ENCODE data around the gene HCN4. TPM values are rescaled to one million over a fixed set of nuclear protein-coding genes. Genes with fewer than 3 reads are reported as not detected.

The HCN4 gene
- total RNA-seq, 1 donor from 2014 or later, result 0.17 TPM

GRCh38 chr15:73394782-73395181 lies 26.0 kb upstream of the HCN4 start:
- no peak for TF ChIP-seq CTCF (conservative IDR thresholded peaks at IDR 0.05; ENCODE audit: low read depth, low read length)
- no peak for DNase-seq (ENCODE audit: low read depth)
- no peak overlapping the region for H3K4me3 ChIP-seq (ENCODE audit: low read depth, low read length)

- H3K4me3 ChIP-seq (ENCODE audit: low read depth, low read length), result no peak overlapping the region
- DNase-seq (ENCODE audit: low read depth), result no peak
- TF ChIP-seq CTCF (conservative IDR thresholded peaks at IDR 0.05; ENCODE audit: low read depth, low read length), result no peak
These were observed 24.6 kb upstream of the HCN4 start for GRCh38 chr15:73393336-73393735.

GRCh38 chr15:73392025-73392424 lies 23.3 kb upstream of the HCN4 start:
- TF ChIP-seq CTCF (conservative IDR thresholded peaks at IDR 0.05; ENCODE audit: low read depth, low read length), result no peak
- DNase-seq (ENCODE audit: low read depth), result no peak
- no peak overlapping the region for H3K4me3 ChIP-seq (ENCODE audit: low read depth, low read length)

GRCh38 chr15:73391128-73391872 lies 22.5 kb upstream of the HCN4 start:
- TF ChIP-seq CTCF (conservative IDR thresholded peaks at IDR 0.05; ENCODE audit: low read depth, low read length), result no peak
- no peak overlapping the region for H3K4me3 ChIP-seq (ENCODE audit: low read depth, low read length)
- DNase-seq (ENCODE audit: low read depth), result no peak

GRCh38 chr15:73389971-73390544 lies 21.3 kb upstream of the HCN4 start:
- TF ChIP-seq CTCF (conservative IDR thresholded peaks at IDR 0.05; ENCODE audit: low read depth, low read length), result no peak
- DNase-seq (ENCODE audit: low read depth), result no peak
- H3K4me3 ChIP-seq (ENCODE audit: low read depth, low read length), result no peak overlapping the region

- no peak for DNase-seq (ENCODE audit: low read depth)
- no peak for TF ChIP-seq CTCF (conservative IDR thresholded peaks at IDR 0.05; ENCODE audit: low read depth, low read length)
- H3K4me3 ChIP-seq (ENCODE audit: low read depth, low read length), result no peak overlapping the region
These were observed 20.8 kb upstream of the HCN4 start for GRCh38 chr15:73389539-73389938.

All from epithelial cell of proximal tubule (primary cell).